Suprapubic skin (tissue), 4 donors: Measurements from ENCODE around the gene UXS1. TPM values are rescaled to one million over a fixed set of nuclear protein-coding genes. Genes with fewer than 3 reads are reported as not detected.
A peak's percentile ranks its signal among the peaks of the same experiment; 100 is the strongest.
"Not testable (repeated sequence)": the region's sequence is repeated elsewhere in the genome, so short reads cannot be mapped to it uniquely, and the experiment has no call there.

Experiments used
- DNase-seq, 2 donors: peaks; one replicate each; pipeline ENCODE4 v3.0.0-alpha.2; 2019; ENCODE audit warnings: low spot score in 2 of 2
- H3K27ac ChIP-seq: fragments of 200-600 bp; sonication (generic); one replicate; pipeline ENCODE4 v1.5.1; 2019
- H3K27me3 ChIP-seq: fragments of 200-600 bp; sonication (generic); one replicate; pipeline ENCODE4 v1.5.1; 2019
- H3K36me3 ChIP-seq: fragments of 200-600 bp; sonication (generic); one replicate; pipeline ENCODE4 v1.5.1; 2019
- H3K4me1 ChIP-seq: fragments of 200-600 bp; sonication (generic); one replicate; pipeline ENCODE4 v1.5.1; 2019
- H3K4me3 ChIP-seq: fragments of 200-600 bp; sonication (generic); one replicate; pipeline ENCODE4 v1.5.1; 2019; ENCODE audit warnings: mild to moderate bottlenecking
- H3K9me3 ChIP-seq: fragments of 200-600 bp; sonication (generic); one replicate; pipeline ENCODE4 v1.5.1; 2019
- EP300 ChIP-seq: sonication (generic); formaldehyde crosslinking; IDR thresholded peaks from one replicate; pipeline ENCODE4 v1.6.1; 2017; ENCODE audit warnings: antibody characterized with exemption
- POLR2A ChIP-seq, 2 donors: fragments of 450-650 bp; IDR thresholded peaks; one replicate each; pipeline ENCODE4 v1.6.1; 2017; ENCODE audit warnings: antibody characterized with exemption in 2 of 2, mild to moderate bottlenecking in 2 of 2, moderate library complexity in 2 of 2
- POLR2AphosphoS5 ChIP-seq, 3 donors: sonication (generic); formaldehyde crosslinking; IDR thresholded peaks; one replicate each; pipeline ENCODE4 v1.6.1; 2017; ENCODE audit warnings: antibody characterized with exemption in 3 of 3
- WGBS: methylation state at CpG from one replicate; pipeline ENCODE4 v1.1.5; 2018; 5-methylcytosine and 5-hydroxymethylcytosine counted together
- total RNA-seq, 4 donors: library from RNA; depleted of rRNA; stranded (reverse); fragments of >200 nt; gene quantifications; one replicate each; pipeline ENCODE4 v1.1.0, GENCODE V29; 2016
- TF ChIP-seq, protein P1 (sequence below), 2 donors: fragments of 200-600 bp in 1 of 2; fragments of 450-650 bp in 1 of 2; sonication (generic) in 1 of 2; IDR thresholded peaks; one replicate each; pipeline ENCODE4 v1.5.1; 2016 to 2019; ENCODE audit warnings: antibody characterized with exemption in 2 of 2, mild to moderate bottlenecking in 1 of 2, moderate library complexity in 1 of 2

Gene UXS1
- total RNA-seq, 4 donors from 2014 or later, result 24.6 to 73.3 (median 58.7) TPM

- no peaks in the 10 kb centered on the region for H3K27me3 ChIP-seq
- 84% methylated on average over 10 of the region's 10 CpGs for WGBS
- DNase-seq, result no peak
- H3K36me3 ChIP-seq, result no peaks in the 10 kb centered on the region
- no peak overlapping the region for H3K27ac ChIP-seq
- H3K4me3 ChIP-seq, result no peak overlapping the region
- H3K4me1 ChIP-seq, result no peaks in the 10 kb centered on the region
- TF ChIP-seq EP300 (no peak), POLR2AphosphoS5 (IDR thresholded peaks at IDR 0.05) (no peak), POLR2A (IDR thresholded peaks at IDR 0.05) (no peak)
- TF ChIP-seq, protein P1, sequence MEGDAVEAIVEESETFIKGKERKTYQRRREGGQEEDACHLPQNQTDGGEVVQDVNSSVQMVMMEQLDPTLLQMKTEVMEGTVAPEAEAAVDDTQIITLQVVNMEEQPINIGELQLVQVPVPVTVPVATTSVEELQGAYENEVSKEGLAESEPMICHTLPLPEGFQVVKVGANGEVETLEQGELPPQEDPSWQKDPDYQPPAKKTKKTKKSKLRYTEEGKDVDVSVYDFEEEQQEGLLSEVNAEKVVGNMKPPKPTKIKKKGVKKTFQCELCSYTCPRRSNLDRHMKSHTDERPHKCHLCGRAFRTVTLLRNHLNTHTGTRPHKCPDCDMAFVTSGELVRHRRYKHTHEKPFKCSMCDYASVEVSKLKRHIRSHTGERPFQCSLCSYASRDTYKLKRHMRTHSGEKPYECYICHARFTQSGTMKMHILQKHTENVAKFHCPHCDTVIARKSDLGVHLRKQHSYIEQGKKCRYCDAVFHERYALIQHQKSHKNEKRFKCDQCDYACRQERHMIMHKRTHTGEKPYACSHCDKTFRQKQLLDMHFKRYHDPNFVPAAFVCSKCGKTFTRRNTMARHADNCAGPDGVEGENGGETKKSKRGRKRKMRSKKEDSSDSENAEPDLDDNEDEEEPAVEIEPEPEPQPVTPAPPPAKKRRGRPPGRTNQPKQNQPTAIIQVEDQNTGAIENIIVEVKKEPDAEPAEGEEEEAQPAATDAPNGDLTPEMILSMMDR (IDR thresholded peaks at IDR 0.05), result no peak
- H3K9me3 ChIP-seq, result no peaks in the 10 kb centered on the region
These were observed 54.7 kb downstream of the UXS1 start for GRCh38 chr2:106139238-106139935.

GRCh38 chr2:106138543-106139237 is 55.4 kb downstream of the UXS1 start:
- Histone ChIP-seq H3K27me3 (no peaks in the 10 kb centered on the region), H3K27ac (no peak overlapping the region), H3K36me3 (no peaks in the 10 kb centered on the region), H3K4me3 (no peak overlapping the region), H3K9me3 (no peaks in the 10 kb centered on the region), H3K4me1 (no peaks in the 10 kb centered on the region)
- DNase-seq, result no peak
- WGBS, result 76% methylated on average over 11 of the region's 11 CpGs
- TF ChIP-seq POLR2AphosphoS5 (IDR thresholded peaks at IDR 0.05) (no peak), EP300 (no peak), POLR2A (IDR thresholded peaks at IDR 0.05) (no peak)
- TF ChIP-seq, protein P1 (IDR thresholded peaks at IDR 0.05), result no peak

GRCh38 chr2:106137731-106138521 is 56.2 kb downstream of the UXS1 start:
- TF ChIP-seq, protein P1 (IDR thresholded peaks at IDR 0.05), result no peak
- TF ChIP-seq POLR2AphosphoS5 (IDR thresholded peaks at IDR 0.05) (no peak), EP300 (no peak), POLR2A (IDR thresholded peaks at IDR 0.05) (no peak)

DNA sequence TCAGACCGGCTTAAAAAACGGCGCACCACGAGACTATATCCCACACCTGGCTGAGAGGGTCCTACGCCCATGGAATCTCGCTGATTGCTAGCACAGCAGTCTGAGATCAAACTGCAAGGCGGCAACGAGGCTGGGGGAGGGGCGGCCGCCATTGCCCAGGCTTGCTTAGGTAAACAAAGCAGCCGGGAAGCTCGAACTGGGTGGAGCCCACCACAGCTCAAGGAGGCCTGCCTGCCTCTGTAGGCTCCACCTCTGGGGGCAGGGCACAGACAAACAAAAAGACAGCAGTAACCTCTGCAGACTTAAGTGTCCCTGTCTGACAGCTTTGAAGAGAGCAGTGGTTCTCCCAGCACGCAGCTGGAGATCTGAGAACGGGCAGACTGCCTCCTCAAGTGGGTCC is 62.9 kb downstream of the UXS1 start:
- not testable (repeated sequence) for H3K27me3 ChIP-seq, H3K9me3 ChIP-seq, H3K27ac ChIP-seq, H3K4me3 ChIP-seq, DNase-seq, H3K36me3 ChIP-seq, H3K4me1 ChIP-seq
- 70% methylated on average over 2 of the region's 14 CpGs for WGBS

More at GRCh38 chr2:106137731-106138521, 56.2 kb downstream of the UXS1 start:
- Histone ChIP-seq H3K9me3 (no peaks in the 10 kb centered on the region), H3K27me3 (no peaks in the 10 kb centered on the region), H3K36me3 (no peaks in the 10 kb centered on the region), H3K4me3 (no peak overlapping the region), H3K27ac (no peak overlapping the region), H3K4me1 (no peaks in the 10 kb centered on the region)
- no peak for DNase-seq
- WGBS, result 84% methylated on average over 14 of the region's 14 CpGs

GRCh38 chr2:106130251-106130998 is 63.7 kb downstream of the UXS1 start:
- H3K27me3 ChIP-seq, result no peaks in the 10 kb centered on the region
- H3K9me3 ChIP-seq, result no peaks in the 10 kb centered on the region
- TF ChIP-seq POLR2AphosphoS5 (IDR thresholded peaks at IDR 0.05), result no peak
- TF ChIP-seq POLR2A (IDR thresholded peaks at IDR 0.05), result no peak
- TF ChIP-seq EP300, result no peak
- TF ChIP-seq, protein P1 (IDR thresholded peaks at IDR 0.05), result no peak
- no peak for DNase-seq
- H3K4me3 ChIP-seq, result peak overlapping the region; percentile 27
- H3K36me3 ChIP-seq, result no peaks in the 10 kb centered on the region
- H3K27ac ChIP-seq, result peak overlapping the region; percentile 73
- H3K4me1 ChIP-seq, result peaks cover 14% of the 10 kb centered on the region
- 68% methylated on average over 13 of the region's 13 CpGs for WGBS
